NCI-H146 treated with DMSO at 0.1 percent for 48 hours (cell line): ENCODE data around the gene SSNA1.

Experiments
- DNase-seq: peaks from one replicate; lab custom pipeline; 2025; ENCODE audit not compliant: unreplicated experiment; lab: John Stamatoyannopoulos, UW

Gene SSNA1

DNA sequence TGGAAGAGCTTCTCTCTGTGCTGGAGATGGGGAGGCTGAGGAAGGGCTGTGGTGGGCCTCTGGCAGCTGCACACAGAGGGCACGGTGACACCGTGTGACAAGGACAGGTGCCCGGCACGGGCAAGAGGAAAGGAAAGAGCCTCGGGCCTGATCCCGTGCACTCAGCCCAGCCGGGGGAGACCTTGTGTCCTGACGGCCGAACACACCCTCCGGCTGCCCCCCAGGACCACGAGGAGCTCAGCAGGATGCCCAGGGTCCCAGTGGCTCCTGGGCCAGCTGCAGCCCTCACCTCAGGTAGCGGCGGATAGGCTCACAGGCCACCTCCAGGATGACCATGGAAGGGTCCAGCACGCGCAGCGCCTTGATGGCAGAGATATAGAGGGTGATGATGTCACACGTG lies 5.6 kb upstream of the SSNA1 start:
- no peak for DNase-seq

DNA sequence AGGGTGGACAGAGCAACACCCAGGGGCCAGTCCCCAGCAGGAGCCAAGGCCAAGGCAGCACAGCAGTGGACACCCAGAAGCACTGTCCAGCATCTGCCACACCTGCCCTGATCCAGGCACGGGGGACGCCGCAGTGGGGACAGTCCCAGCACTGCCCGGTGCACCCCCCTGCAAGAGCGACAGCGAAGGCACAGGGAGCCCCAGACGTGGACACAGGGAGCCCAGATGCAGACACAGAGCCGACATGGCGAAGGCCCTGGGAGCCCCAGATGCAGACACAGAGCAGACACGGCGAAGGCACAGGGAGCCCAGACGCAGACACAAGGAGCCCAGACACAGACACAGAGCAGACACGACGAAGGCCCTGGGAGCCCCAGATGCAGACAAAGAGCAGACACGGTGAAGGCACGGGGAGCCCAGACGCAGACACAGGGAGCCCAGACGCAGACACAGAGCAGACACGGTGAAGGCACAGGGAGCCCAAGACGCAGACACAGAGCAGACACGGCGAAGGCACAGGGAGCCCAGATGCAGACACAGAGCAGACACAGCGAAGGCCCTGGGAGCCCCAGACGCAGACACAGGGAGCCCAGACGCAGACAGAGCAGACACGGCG lies 4.4 kb upstream of the SSNA1 start:
- DNase-seq: no peak

DNA sequence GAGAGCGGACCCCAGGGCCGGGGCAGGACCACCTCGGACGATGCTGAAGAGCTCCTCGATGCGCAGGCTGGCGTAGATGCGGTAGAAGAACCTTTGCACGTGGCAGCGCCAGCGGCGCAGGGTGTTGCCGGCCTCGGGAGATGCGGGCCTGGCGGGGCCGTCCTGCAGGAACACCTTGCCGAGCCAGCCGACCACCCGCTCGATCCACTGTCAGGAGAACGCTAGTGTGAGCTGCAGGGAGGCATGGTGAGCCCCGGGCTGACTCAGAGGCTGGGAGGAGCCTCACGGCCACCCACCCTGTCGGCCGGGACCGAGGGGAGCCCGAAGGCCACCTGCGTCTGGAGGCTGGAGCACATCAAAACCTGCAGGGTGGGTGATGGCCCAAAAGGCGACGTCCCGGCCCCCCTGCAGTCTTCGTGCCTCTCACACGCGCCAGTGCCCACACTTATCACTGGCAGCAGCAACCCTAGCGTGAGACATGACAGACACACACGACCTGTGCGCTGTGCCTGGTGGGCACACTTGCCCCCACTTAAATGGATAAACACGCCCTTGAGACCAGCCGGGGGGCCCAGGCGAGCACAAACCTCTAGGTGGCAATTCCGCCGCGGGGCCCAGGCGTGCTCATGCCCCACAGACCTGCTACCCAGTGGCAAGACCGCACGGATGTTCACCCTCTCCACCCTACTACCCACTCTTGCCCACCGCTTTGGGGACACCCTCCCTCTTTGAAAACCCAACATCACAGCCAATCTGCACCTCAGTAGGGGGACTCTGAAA lies 3.4 kb upstream of the SSNA1 start:
- DNase-seq: no peak

DNA sequence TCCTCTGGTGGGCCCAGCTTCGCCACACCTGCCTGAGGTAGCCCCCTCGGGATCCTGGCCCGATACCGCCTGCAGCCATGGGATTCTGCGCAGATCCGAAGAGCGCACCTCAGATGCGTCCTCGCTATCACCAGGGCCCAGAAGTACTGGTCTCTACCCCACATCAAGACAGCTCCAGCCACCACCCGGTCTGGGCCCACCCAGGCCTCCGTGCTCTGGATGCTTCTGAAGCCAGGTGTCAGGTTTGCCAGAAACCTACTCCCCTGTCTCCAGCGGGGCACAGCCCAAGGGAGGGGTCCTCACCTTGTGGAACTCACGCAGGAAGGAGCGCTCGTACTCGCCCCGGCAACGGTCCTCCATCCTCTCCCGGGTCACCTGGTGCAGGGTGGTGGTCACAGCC lies 2.6 kb upstream of the SSNA1 start:
- DNase-seq: no peak

DNA sequence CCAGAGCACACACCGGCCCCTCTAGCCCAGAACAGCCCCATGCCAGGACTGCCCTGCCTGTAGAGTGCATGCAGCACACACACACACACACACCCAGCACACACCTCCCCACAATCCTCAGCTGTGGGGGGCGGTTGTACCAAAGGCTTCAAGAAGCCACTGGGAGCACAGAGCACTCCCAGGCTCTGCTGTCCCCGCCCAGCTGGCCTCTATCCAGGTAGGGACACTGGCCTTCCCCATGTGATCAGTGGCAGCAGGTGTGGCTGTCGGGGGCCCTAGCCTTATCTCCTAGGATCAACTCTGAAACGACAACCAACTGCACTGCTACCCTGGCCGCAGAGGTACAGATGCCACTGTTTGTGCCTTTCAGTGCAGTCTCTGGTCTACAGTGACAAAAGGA lies 2.1 kb upstream of the SSNA1 start:
- DNase-seq: no peak

DNA sequence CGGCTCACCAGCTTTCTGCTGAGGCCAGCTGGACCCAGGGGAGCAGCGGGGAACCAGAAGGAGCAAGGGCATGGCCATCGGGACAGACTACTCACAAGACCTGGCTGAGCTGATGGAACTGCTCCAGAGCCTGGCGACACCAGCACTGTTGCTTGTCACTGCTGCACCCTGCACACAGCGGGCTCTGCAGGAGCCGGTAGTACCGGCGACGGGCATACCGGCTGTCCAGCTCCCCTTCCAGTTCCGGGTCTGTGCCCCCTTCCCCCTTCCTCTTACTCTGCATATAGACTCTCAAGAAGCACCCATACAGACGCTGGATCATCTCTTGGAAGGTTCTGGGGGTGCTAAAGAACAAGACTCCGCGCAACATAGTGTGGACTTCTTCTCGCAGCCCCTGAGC lies 1.1 kb upstream of the SSNA1 start:
- no peak for DNase-seq

DNA sequence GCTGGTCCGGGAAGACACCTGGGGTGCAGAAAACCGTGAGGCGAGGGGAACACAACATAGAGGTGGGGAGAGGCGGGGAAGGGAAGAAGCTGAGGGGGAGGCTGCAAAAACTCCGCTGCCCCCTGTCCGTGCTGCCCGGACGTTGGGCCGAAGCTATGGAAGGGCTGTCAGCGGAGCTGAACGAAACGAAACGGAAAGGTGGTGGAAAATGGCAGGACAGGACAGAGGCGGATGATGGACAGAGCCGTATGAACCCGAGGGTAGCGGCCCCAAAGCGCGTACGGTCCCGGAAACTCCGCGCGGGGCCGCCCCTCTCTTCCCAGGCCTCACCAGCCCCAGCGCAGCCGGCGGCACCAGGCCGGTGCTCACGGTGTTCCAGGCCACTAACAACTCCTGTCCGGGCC lies 388 bp upstream of the SSNA1 start:
- DNase-seq: no peak

DNA sequence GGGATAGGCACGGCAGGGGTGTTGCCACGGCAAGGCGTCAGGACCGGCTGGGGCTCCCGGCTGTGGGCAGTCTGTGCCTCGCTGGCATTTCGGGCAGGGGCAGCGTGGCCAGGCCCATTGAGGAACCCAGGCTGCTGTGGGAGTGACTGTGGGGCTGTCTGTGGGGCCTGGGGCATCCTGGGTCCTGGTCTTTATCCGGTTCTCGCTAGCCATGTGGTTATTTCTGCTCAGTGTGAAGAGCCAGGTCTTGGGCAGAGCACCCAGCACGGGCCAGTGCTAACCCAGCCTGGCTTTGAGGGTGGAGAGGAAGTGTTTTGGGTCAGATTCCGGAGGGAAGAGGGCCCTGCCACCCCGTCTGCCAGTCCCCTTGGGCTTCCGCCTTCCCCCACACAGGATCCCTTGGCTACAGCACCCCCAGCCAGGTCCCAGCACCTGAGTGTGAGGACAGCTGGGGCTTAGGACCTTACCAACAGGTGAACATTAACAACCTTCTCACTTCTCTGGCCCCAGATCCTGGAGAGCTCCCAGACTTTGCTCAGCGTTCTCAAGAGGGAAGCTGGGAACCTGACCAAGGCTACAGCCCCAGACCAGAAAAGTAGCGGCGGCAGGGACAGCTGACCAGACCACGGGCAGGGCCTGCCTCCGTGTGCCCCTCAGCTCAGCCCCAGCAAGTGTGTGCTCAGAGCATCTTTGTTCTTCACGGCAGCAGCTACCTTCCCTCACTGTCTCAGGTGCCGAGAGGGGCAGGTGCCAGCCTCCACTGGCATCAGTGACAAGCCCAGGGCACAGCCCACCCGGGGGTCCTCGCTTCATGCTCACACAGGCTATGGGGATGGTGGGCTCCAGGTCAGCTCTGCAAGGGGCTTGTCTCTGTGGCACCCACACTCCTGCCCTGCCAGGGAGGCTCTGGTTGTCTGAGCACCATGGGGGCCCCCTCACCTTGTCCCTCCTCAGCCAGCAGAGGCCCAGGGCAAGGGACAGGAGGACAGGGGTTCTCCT lies 1.1 kb downstream of the SSNA1 start:
- no peak for DNase-seq

DNA sequence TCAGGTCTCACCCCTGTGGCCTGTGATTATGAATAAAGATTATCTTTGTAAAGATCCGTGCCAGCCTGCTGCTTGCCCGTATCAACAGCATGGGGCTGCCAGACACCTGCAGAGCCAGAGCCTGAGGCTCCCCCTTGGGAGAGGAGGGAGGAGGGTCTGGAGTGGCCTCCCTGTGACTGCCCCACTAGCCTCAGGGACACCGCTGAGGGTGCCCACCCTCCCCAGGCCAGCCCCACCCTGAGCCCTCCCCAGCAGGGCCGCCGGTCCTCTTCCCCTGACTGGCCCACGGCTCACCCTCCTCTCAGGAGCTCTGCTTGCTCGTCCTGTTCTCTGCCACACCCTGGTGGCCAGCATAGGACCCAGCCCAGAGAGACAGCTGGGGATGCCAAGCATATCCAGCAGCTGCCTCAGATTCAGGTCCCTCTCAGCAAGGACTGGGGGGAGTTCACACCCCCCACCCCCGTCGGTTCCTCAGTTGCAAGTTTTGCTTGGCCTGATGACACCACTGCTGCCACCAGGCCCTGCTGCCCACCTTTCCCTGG lies 1.9 kb downstream of the SSNA1 start:
- no peak for DNase-seq

DNA sequence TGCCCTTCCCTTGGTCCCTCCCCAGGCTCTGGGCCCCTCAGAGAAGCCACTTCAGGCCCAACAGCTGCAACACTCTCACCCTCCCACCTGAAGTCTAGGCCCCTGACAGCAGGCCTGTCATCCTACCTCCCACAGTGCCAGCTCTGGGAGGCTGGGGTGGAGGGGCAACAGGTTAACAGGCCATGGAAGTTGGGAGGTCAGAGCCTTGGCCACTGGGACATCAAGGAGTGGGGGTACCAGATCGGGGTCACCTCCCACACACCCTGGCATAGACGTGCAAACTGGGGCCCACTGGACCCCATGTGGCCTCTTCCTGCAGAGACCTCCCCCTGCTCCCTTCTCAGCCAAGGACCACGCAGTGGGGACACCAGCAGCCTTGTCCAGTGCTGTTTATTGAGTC lies 2.8 kb downstream of the SSNA1 start:
- no peak for DNase-seq

DNA sequence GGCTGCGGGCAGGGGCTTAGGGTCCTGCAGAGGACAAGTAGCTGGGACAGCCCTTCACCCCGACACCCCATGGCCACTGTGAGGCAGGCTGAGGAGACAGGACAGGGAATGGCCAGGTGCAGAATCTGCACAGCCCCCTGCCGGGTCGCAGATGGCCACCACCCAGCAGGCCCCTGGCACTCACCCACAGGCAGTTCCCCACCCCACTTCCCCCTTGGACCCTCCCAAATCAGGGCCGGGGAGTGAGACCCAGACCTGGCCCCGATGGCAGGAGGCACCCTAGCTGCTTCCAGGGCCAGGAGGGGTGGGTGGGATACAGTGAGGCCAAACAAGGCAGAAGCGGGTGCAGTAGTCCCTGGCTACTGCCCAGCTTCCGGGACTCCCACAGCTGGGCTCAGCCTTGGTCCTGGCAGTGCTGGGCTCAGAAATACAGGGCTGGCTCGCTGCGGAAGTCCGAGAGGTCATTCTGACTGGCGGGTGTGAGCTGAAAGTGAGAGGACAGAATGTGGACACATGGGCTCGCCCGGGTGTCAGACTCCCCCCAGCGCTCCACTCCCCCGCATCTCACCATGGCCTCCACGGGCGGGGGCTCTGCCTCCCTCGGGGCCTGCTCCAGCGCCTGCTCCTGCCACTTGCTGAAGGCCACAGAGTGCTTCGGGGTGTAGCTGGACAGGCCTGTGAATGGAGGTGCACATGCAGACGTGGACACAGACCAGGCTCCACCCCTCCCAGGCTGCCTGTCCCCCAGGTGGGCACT lies 3.4 kb downstream of the SSNA1 start:
- no peak for DNase-seq

DNA sequence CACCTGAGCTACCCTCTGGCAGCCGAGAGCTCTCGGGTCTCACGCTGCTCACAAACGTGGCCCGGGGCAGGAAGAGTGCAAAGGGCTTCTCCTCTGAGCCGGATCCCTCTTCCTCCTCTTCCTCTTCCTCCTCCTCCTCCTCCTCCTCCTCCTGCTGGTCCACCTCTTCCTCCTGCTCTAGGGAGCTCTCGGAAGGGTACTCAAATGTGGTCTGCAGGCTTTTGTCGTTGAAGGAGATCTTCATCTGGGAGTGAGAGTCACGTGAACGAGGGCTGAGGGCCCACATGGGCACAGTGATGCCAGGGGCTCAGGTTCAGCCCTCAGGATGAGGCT lies 3.9 kb downstream of the SSNA1 start:
- no peak for DNase-seq

DNA sequence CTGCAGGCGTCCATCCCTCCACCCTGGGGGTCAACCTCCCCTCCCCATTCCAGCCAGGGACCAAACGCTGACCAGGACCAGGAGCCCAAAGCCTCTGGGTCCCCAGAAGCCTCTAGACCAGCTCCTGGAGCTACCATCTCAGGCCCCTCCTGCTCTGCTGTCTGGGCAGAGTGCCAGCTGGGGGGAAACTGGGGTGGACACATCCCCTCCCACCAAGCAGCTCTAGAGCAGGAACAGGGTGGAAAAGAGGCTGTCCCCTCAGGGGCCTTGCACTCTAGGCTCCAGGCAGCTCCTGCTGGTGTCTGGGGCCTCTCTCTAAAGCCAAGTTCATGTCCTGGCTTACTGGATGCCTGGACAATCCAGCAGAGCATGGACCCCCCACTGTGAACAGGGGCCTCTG lies 4.4 kb downstream of the SSNA1 start:
- DNase-seq: no peak

DNA sequence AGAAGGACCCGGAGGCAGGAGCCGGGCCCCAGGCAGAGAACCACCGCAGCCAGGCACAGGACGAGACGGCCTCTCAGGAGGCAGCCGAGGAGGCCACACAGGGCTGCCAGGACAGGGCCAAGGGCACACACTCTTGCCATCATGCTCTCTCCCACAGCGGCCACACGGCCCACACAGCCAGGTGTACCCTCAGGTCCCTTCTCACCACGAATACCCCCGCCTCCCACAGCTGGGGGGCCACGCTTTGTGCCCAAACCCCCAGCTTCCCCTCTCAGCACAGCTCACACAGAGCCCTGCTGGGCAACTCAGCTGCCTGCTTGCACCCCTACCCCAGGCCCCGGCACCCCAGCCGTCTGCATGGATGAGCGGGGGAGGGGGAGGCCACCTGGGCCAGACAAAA lies 5.3 kb downstream of the SSNA1 start:
- no peak for DNase-seq

DNA sequence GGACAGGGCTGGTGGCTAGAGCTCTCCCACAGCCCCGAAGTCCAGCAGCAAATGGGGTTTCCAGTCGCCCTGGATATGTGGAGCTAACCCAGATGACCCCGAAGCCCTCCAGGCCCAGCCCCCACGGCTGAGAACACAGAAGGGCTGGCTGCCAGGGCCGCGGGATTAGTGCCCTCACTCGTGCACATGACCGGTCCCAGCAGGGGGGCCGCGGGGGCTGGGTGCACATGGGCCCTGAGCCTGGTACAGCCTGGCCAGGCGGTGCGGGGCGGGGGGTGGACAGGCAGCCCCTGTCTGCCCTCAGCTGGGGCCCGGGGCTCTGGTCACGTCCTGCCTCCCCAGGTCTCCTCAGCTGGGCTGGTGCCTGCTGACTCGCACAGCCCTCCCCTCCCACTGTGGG lies 5.9 kb downstream of the SSNA1 start:
- no peak for DNase-seq

DNA sequence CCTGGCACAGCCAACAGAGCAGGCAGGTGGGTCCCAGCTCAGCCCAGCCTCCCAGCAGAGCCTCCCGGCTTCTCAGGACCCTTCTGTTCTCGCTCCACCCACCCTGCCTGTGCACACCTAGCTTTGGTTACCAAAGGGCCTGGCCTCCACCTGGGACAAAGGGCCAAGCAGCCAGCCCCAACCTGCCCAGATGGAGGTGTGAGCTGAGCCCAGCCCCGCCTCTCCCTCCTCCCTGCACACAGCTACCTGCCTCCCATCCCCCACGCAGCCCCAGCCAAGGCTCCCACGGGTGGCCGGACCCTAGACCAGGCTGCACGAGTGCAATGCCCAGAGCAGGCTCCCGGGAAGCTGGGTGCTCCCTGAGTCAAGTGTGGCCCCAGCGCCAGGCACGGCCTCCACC lies 6.4 kb downstream of the SSNA1 start:
- no peak for DNase-seq

DNA sequence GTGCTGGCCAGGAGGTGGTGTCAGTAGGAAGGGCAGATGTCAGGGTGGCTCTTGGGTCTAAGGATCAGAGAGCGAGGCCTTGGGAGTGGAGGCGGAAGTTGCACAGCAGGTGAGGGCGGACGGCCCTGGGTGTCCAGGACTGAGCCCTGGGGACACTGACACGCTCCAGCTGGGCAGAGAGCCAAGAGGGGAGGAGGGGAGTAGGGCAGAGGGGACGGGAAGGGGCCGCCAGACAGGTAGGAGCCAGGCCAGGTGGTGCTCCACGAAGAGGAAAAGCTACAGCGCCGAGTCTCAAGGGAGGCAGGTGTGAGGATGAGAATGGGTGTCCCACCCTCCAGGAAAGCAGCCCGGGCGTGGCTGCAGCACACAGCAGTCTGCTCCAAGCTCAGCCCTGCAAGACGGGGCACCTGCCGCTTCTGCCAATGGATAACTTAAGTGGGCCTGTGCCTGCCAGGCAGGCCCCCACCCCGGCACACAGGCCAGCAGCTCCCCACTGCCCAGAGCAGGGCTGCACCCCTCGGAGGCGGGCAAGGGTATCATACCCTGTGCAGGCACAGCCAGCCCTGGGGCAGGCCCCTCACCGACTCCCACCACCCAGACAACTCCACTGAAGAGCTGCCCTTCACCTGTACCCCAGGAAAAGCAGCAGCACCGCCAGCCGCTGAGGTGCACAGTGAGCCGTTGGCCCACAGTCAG lies 7.2 kb downstream of the SSNA1 start:
- peak; percentile 73 for DNase-seq

DNA sequence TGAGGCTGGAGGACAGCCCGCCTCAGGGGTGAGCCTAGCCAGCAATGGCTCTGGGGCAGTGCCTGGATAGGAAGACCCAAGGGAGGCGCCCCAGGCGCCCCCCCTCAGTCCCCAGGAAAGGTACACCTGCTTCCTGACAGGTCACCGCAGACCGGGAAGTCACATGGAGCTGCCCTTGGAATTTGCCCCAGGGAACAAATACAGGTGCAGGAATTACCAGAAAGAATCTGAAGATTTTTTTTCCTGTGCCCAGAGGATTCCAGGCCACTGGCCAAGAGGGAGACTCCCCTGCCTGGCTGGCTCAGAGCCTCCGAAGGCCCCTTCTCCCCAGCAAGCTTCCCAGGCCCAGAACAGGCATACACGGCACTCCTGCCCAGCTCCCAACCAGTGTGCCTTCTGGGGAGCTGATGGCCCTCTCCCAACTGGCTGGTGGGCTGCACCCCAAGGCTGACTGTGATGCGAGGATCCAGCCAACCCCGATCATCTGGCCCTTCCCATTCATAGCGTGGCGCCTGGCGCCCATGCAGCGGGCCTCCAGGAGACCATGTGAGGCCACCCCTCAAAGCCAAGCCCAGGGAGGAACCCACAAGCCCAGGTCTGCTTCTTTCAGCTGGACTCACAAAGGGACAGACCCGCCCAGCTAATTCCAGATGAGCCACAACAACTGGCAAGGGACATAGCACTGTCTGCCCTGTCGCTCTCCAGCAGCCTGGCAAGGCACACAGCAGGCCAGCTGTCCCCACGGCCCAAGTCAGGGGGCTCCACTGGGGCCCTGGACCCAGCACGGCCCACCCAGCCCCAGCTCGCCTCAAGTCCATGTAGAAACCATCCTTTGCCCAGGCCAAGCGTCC lies 9.8 kb downstream of the SSNA1 start:
- no peak for DNase-seq

DNA sequence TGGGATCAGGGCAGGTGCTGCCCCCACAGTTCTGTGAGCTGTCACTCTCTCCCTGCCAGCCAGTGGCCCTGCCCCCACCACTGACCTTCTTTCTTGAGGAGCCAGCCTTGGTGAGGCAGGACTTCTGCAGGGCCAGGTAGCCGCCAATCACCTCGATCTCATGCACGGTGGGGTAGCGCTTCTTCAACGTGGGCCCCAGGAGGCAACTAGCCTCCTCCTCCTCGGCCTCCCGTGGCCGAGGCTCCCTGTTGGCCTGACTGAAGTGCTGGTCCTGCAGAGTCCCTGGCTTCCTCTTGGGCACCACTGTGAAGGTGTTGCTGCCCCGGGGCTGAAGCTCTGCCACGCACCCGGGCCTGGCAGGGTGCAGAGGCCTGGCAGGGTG lies 10.4 kb downstream of the SSNA1 start:
- DNase-seq: no peak
